ENCODE data around the gene TPRG1L. TPM values are rescaled to one million over a fixed set of nuclear protein-coding genes. Genes with fewer than 3 reads are reported as not detected.

Gene TPRG1L
- total RNA-seq, 2 experiments from 2014 or later: 6.7 to 7.2 TPM

DNA sequence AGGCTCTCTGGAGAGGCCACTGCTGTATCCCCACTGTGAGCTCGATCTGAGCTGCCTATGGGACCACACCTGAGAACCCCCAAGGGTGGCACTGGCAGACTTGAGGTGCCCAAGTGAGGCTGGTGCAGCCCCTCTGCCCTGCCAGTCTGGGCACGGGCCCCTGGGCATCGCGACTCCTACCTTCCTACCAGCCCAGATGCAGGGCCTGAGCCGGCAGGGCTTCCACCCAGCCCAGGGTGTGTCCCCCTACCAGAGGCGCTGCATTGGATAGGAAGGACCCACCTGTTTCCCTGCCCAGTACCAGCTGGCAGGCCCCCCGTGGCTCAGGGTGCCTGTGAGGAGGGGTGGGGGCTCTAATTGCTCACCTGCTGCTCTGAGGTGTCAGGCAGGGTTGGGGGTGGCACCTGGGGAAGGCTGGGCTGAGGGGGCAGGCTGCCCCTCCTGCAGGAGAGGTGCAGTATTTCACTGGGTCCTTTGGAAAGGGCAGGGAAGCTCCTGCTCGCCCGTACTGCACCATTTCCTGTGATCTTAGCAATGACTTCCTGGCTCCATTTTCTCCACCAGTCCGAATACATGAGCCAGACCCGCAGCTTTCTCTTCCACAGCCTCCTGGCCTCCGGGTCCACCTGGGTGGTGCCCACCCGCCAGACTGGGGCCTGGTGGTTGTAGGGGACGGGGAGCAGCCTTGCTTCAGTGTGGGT lies 39.3 kb downstream of the TPRG1L start:
- CTCF ChIA-PET: no interaction called here
- intact Hi-C loops (cut with DNase I, micrococcal nuclease): no loop called here
- Mint-ChIP-seq H3K27ac (no peak overlapping the region), H3K9me3 (ENCODE audit: low read depth) (no peaks in the 10 kb centered on the region), H3K4me3 (no peak overlapping the region), H3K27me3 (peaks cover 5% of the 10 kb centered on the region), H3K36me3 (ENCODE audit: low read depth) (no peaks in the 10 kb centered on the region), H3K4me1 (peaks cover 2% of the 10 kb centered on the region)
- POLR2A ChIA-PET: no interaction called here
- ATAC-seq: no peak
- DNase-seq: no peak

DNA sequence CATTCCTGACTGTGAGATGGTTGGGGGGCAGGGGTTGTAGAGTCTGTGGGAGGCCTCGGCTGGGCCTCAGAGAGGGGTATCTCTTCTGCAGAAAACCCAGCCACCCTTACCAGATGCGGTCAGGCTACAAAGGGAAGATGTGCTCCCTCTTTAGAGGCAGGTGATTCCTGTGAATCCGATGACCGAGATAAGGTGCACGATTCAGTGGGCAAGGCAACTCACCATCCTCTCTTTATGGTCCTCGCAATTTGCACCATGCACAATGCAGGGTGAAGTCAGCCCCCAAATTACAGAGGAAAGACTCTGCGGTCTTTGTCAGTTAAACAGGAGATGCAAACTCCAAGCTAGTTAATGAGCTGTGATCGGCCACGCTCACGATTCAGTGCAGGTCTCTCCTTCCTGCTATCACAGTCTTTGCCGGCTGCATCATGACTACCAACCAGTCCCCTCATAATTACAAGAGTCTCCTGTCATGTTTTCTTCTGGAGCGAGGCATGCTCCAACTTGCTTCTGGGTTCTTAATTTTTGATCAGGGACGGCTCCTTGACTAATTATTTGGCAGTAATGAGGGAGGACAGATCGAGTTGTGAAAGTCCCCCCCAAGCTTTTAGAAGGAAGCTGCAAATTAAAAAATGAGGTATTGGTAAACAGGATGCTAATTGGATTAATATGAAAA lies 40.0 kb downstream of the TPRG1L start:
- Mint-ChIP-seq H3K27me3 (peaks cover 4% of the 10 kb centered on the region), H3K36me3 (ENCODE audit: low read depth) (no peaks in the 10 kb centered on the region), H3K27ac (no peak overlapping the region), H3K4me1 (peaks cover 2% of the 10 kb centered on the region), H3K9me3 (ENCODE audit: low read depth) (no peaks in the 10 kb centered on the region), H3K4me3 (no peak overlapping the region)
- intact Hi-C loops (cut with DNase I, micrococcal nuclease): no loop called here
- ChIA-PET CTCF (no interaction called here), POLR2A (no interaction called here)
- DNase-seq (no peak), ATAC-seq (no peak)

DNA sequence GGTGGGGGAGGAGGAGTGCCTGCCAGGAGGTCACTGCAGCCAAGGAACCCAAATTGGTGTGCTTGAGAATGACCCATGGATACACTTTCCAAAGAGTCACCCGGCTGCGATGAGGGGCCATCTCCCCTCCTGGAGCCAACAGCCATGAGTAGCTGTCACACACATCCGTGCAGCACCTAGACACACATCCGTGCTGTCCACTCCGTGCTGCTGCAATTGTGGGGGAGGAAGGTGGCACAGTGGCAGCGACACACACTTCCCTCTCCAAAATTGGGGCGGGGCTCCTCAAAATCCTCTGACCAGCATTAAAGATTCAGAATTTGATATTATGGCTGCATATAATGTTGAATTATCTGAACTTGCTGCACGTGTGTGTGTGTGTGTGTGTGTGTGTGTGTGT lies 43.3 kb downstream of the TPRG1L start:
- POLR2A ChIA-PET: no interaction called here
- DNase-seq: no peak
- intact Hi-C loops (cut with DNase I, micrococcal nuclease): no loop called here
- no peaks in the 10 kb centered on the region for H3K36me3 Mint-ChIP-seq (ENCODE audit: low read depth)
- no peak overlapping the region for H3K27ac Mint-ChIP-seq
- no peak overlapping the region for H3K4me3 Mint-ChIP-seq
- no peaks in the 10 kb centered on the region for H3K9me3 Mint-ChIP-seq (ENCODE audit: low read depth)
- H3K27me3 Mint-ChIP-seq: peaks cover 1% of the 10 kb centered on the region
- H3K4me1 Mint-ChIP-seq: no peaks in the 10 kb centered on the region
- CTCF ChIA-PET: no interaction called here
- no peak for ATAC-seq

DNA sequence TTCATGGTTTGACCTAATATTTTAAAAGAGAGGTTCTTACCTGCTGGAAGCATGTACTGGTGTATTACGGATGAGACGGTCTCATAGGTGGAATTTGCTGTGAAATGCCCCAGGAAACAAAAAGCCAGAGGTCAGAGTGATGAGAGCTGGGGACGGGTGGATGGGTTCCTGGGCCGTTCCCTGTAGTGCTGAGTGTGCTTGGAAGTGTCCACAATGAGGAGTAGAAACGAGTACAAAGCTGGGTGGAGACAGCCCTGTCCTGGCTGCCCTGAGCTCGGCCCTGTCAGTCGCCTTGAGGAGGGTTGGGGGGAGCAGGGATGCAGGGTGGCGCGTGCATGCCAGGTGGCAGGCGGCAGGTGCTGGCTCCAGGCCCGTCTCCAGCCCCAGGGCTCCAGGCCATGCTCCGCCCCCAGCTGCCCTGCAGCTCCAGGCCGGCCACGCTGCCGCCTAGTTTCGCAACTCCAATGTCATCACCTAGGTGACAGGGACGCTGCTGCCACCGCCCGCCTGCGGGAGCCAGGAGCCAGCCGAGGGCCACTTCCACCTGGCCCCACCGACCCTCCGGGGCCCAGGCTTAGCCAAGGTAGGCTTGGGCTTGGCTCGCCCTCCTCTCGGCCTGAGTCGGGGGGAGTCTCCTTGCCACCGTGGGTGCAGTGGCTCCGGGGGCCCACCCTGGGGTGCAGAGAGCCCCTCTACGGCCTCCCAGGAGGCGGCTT lies 43.9 kb downstream of the TPRG1L start:
- CTCF ChIA-PET: no interaction called here
- H3K4me3 Mint-ChIP-seq: no peak overlapping the region
- no peak for DNase-seq
- H3K9me3 Mint-ChIP-seq (ENCODE audit: low read depth): no peaks in the 10 kb centered on the region
- H3K27me3 Mint-ChIP-seq: no peaks in the 10 kb centered on the region
- no peak for ATAC-seq
- POLR2A ChIA-PET: no interaction called here
- no peak overlapping the region for H3K27ac Mint-ChIP-seq
- intact Hi-C loops (cut with DNase I, micrococcal nuclease): no loop called here
- H3K36me3 Mint-ChIP-seq (ENCODE audit: low read depth): no peaks in the 10 kb centered on the region
- peaks cover 2% of the 10 kb centered on the region for H3K4me1 Mint-ChIP-seq

DNA sequence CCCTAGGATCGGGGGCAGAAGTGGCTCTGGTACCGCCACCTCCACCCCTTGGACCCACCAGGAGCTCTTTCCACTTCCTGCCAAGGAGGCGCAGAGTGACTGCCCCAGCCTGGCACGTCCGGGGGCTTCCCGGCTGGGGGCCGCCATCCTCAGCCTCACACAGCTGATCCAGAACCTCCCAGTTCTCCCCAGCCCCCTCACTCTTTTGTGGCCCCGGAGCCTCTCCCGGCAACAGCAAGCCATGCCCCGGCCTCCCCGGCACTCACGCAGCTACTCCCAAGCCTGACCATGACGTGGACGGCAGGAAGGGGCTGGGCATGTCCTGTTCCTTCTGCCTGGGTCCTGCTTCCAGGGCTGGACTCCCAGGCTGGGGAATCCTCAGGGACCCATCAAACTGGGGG lies 44.6 kb downstream of the TPRG1L start:
- Mint-ChIP-seq H3K4me3 (no peak overlapping the region), H3K4me1 (peaks cover 2% of the 10 kb centered on the region), H3K27me3 (no peaks in the 10 kb centered on the region), H3K36me3 (ENCODE audit: low read depth) (no peaks in the 10 kb centered on the region), H3K9me3 (ENCODE audit: low read depth) (no peaks in the 10 kb centered on the region), H3K27ac (no peak overlapping the region)
- intact Hi-C loops (cut with DNase I, micrococcal nuclease): no loop called here
- CTCF ChIA-PET: no interaction called here
- ATAC-seq (no peak), DNase-seq (no peak)
- POLR2A ChIA-PET: no interaction called here

DNA sequence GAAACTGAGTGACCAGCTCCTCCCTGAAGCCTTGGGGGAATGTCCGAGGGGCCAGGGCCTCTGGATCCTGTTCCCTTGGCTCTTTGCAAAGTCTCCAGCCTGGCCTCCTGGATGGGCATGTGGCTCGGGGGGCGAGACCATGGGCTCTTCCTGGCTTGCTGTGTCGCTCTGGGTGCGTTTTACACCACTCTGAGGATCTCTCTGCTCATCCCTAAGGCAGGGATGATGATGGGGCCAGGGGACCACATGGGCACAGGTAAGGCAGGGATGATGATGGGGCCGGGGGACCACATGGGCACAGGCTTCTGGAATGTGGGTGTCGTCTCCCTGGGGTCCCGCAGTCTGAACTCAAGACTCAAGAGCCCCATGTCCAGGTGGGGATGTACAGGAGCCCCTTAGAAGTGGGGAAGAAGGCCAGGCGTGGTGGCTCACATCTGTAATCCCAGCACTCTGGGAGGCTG lies 45.2 kb downstream of the TPRG1L start:
- H3K27me3 Mint-ChIP-seq: no peaks in the 10 kb centered on the region
- H3K36me3 Mint-ChIP-seq (ENCODE audit: low read depth): no peaks in the 10 kb centered on the region
- intact Hi-C loops (cut with DNase I, micrococcal nuclease): no loop called here
- ChIA-PET POLR2A (no interaction called here), CTCF (no interaction called here)
- no peak for DNase-seq
- ATAC-seq: no peak
- peaks cover 2% of the 10 kb centered on the region for H3K4me1 Mint-ChIP-seq
- no peak overlapping the region for H3K27ac Mint-ChIP-seq
- no peak overlapping the region for H3K4me3 Mint-ChIP-seq
- no peaks in the 10 kb centered on the region for H3K9me3 Mint-ChIP-seq (ENCODE audit: low read depth)

DNA sequence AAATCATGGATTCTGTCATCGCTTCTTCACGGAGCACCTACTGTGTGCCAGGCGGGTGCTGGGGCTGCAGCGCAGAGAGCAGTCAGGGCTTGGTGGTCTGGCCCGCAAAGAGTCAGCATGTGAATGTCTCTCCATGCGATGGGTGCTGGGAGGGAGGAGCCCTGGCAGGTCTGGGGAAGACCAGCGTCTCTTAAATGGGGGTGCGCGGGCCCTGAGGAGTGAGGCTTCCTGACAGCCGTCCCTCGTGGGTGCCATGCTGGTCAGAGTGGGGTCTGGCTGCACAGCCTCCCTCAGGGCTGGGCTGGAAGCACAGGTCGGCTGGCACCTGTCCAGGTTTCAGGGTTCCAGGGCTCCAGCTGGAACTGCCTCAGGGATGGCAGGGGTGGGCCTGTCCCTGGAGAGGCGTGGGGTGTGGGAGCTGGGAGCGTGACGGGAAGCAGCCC lies 46.0 kb downstream of the TPRG1L start:
- no peaks in the 10 kb centered on the region for H3K9me3 Mint-ChIP-seq (ENCODE audit: low read depth)
- no peak overlapping the region for H3K4me3 Mint-ChIP-seq
- POLR2A ChIA-PET: no interaction called here
- H3K4me1 Mint-ChIP-seq: peaks cover 2% of the 10 kb centered on the region
- no peak overlapping the region for H3K27ac Mint-ChIP-seq
- no peaks in the 10 kb centered on the region for H3K36me3 Mint-ChIP-seq (ENCODE audit: low read depth)
- no peaks in the 10 kb centered on the region for H3K27me3 Mint-ChIP-seq
- ATAC-seq (no peak), DNase-seq (no peak)
- intact Hi-C loops (cut with DNase I, micrococcal nuclease): no loop called here
- CTCF ChIA-PET: no interaction called here

DNA sequence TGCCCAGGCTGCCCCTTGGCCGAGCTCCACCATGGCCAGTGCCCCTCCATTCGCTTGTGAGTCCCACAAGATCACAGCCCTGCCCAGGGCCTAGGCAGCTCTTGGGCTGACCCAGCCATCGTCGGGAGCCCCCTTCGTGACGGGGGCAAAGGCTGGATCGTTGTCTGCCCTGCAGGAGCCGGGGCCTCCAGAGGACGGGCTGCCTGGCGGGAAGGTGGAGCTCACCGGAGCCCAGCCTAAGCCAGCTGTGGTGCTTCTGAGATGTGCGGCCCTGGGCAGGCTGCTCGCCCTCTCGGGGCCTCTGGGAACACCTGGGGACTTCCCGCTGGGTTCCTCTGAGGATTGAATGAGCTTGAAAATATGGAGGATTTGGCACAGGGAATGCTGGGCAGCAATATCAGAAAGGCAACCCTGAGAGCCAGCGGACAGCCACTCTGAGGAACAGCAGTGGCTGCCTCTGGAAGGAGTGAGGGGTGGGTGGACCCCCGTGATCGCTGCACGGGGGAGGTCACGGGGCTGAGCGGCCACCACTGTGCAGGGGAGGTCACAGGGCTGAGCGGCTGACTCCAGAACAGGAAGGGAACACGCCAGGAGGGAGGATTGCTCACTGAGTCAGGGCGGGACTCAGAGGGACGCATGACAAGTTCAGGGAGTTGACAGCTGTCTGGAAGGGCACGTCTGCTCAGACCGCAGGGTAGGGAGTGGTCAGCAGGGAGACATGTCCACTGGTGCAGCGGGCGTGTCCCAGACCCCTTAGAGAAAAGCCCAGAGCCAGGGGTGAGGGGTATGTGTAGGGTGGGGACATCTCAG lies 46.8 kb downstream of the TPRG1L start:
- H3K4me3 Mint-ChIP-seq: no peak overlapping the region
- ATAC-seq: no peak
- POLR2A ChIA-PET: no interaction called here

DNA sequence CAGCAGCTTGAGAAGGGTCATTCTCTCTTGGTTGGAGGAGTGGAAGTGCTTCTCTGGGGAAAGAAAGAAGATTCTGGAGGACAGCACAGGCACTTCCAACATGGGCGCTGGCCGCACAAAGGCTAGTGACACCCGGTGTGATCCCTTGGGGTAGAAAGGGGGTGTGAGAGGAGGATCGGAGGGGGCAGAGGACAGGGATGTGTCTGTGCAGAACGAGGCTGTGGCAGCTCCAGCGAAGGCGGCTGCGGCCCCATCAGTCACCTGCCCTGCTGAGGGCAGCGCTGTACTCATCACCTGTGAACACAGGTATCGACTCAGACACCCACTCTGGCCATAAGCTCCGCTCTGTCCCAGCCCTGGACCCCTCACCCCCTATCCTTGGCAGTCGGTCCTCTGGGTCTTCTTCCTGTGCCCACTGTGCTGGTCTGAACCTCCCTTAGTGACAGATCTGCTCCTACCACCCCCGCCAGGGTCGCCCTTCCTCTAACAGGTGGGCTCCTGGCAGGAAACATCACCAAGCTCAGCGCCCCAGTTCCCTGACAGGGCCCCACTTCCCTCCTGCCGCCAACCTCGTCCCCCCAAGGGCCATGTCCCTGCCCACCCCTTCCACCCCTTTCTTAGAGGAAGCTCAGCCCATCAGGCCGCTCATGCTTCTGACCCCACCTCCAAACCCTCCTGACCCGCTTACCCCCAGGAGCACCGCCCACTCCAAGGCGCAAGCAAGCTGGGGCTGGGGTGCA lies 47.6 kb downstream of the TPRG1L start:
- no peak for DNase-seq
- ChIA-PET CTCF (no interaction called here), POLR2A (no interaction called here)
- ATAC-seq: no peak
- H3K4me1 Mint-ChIP-seq: peaks cover 9% of the 10 kb centered on the region
- H3K9me3 Mint-ChIP-seq (ENCODE audit: low read depth): no peaks in the 10 kb centered on the region
- H3K4me3 Mint-ChIP-seq: no peak overlapping the region
- intact Hi-C loops (cut with DNase I, micrococcal nuclease): no loop called here
- no peak overlapping the region for H3K27ac Mint-ChIP-seq
- no peaks in the 10 kb centered on the region for H3K36me3 Mint-ChIP-seq (ENCODE audit: low read depth)
- no peaks in the 10 kb centered on the region for H3K27me3 Mint-ChIP-seq

More for the DNA sequence above, 46.8 kb downstream of the TPRG1L start:
- Mint-ChIP-seq H3K9me3 (ENCODE audit: low read depth) (no peaks in the 10 kb centered on the region), H3K36me3 (ENCODE audit: low read depth) (no peaks in the 10 kb centered on the region), H3K4me1 (peaks cover 2% of the 10 kb centered on the region), H3K27me3 (no peaks in the 10 kb centered on the region), H3K27ac (no peak overlapping the region)
- no peak for DNase-seq
- CTCF ChIA-PET: no interaction called here
- intact Hi-C loops (cut with DNase I, micrococcal nuclease): no loop called here

DNA sequence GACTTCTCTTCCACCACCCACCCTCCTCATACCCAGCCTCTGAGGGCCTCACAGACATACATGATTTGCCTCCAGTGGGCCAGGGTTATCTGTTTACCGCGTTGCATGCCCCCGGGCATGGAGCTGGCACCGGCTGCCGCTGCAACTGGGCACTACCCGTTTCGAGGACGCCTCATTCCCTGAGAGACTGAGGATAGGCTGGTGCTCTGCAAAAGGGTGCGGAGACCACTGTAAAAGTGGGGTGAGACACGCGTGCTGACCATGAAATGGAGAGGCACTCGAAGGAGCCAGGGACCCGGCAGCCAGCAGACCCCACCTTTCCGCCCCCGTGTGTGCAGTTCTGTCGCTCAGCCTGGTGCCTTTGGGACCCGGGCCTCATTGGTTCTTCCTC lies 48.2 kb downstream of the TPRG1L start:
- no peak overlapping the region for H3K4me3 Mint-ChIP-seq
- ATAC-seq (no peak), DNase-seq (no peak)
- no peaks in the 10 kb centered on the region for H3K9me3 Mint-ChIP-seq (ENCODE audit: low read depth)
- H3K27ac Mint-ChIP-seq: no peak overlapping the region
- H3K4me1 Mint-ChIP-seq: peaks cover 15% of the 10 kb centered on the region
- intact Hi-C loops (cut with DNase I, micrococcal nuclease): no loop called here
- ChIA-PET POLR2A (no interaction called here), CTCF (interaction anchor here (0.5 kb wide), 1 partner anchor 21 kb away, joined by 3 read pairs; no protein-coding TSS in a partner anchor)
- no peaks in the 10 kb centered on the region for H3K36me3 Mint-ChIP-seq (ENCODE audit: low read depth)
- no peaks in the 10 kb centered on the region for H3K27me3 Mint-ChIP-seq

All from activated CD4-positive, alpha-beta T cell treated with anti-CD3 and anti-CD28 coated beads for 36 hours (primary cell).